Measurements from ENCODE around the gene TMCC1.
"Not testable (repeated sequence)": the region's sequence is repeated elsewhere in the genome, so short reads cannot be mapped to it uniquely, and the experiment has no call there.

Gene TMCC1

GRCh38 chr3:129893581-129894070 lies at the start of gene TMCC1:
TSS of gene TMCC1 (minus strand) at chr3:129893711.
- peak; percentile 89 for DNase-seq

DNA sequence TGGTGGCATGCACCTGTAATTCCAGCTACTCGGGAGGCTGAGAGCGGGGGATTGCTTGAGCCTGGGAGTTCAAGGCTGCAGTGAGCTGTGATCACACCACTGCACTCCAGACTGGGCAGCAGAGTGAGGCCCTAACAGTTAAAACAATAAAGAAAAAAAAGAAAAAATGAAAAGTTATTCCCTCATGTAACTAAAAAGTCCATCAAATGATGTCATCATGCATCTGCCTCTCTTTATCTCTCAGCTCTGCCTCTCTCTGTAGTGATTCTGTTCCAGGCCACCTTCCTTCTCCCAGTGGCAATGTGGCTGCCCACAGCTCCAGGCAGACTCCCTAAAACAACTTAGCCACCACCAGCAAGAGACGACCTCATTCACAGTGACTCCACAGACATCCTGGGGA lies 49.5 kb upstream of the TMCC1 start:
- DNase-seq: no peak

- DNase-seq: peak; percentile 57
Observed at GRCh38 chr3:129942296-129942695, 48.8 kb upstream of the TMCC1 start.

DNA sequence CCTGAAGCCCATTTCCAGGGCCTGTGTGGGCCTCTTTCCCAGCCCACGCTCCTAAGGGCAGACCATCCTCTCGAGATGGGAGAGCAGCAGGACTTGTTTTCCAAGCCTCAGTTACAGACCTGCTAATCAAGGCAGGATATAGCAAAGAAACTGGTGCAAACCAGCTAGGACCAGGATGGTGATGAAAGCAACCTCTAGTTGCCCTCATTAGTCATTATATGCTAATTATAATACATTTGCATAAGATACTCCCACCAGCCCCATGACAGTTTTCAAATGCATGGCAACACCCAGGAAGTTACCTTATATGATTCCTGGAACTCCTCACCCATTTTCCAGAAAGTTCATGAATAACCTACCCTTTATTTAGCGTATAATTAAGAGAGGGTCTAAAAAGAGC lies 46.6 kb upstream of the TMCC1 start:
- DNase-seq: no peak

DNA sequence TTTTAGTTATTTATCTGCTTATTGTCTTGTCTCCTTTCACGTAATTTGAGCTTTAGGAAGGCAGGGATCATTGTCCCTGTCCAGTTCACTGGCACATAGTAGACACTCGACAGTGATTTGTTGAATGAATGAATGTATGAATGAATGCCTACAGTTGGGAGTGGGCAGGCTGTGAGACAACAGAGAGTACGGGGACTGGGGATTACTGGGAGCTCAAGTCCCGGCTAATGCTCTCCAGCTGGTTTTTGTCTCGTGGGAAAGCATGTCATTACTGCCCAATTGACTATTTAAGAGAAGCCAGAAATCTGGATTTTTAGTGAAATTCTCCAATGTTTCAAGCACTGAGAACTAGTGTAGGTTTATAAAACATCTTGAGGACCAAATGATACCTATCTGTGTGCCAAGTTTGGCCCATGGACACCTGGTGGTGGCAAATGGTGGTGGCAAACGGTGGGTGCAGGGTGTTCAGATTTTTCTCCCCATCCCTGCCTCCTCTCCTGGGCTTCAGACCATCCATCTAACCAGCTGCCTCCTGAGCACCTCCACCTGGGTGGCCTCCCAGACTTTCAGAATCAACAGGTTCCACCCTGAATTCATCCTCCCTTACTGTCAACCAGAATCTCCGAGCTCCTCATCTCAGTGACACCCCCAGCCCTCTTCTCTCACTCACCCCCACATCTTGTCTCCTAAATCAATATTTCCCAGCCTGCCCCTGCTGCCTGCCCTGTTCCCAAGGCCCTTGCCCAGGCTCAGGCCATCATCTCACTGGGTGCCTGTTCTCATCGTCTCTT lies 44.8 kb upstream of the TMCC1 start:
- DNase-seq: no peak

GRCh38 chr3:129937717-129938116 lies 44.2 kb upstream of the TMCC1 start:
- no peak for DNase-seq

GRCh38 chr3:129936757-129937156 lies 43.2 kb upstream of the TMCC1 start:
- DNase-seq: no peak

- DNase-seq: no peak
Observed at GRCh38 chr3:129934234-129935123, 41.0 kb upstream of the TMCC1 start.

GRCh38 chr3:129933471-129933870 lies 40.0 kb upstream of the TMCC1 start:
- DNase-seq: no peak

DNA sequence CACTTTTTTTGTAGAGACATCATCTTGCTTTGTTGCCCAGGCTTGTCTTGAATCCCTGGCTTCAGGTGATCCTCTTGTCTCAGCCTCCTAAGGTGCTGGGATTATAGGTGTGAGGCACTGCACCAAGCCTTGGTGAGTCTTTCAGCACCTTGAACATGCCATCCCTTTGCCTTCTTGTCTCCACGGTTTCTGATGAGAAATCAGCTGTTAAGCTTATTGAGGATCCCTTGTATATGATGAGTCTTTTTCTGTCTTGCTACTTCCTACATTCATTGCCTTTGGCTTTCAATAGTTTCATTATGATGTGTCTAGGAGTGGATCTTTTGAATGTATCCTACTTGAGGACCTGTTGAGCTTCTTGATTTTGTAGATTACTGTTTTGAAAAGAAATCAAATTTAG lies 35.9 kb upstream of the TMCC1 start:
- no peak for DNase-seq

- DNase-seq: no peak
Observed at GRCh38 chr3:129927072-129927471, 33.6 kb upstream of the TMCC1 start.

GRCh38 chr3:129919806-129920205 lies 26.3 kb upstream of the TMCC1 start:
- no peak for DNase-seq

GRCh38 chr3:129919357-129919756 lies 25.8 kb upstream of the TMCC1 start:
- DNase-seq: no peak

- DNase-seq: no peak
Observed at GRCh38 chr3:129918461-129918860, 24.9 kb upstream of the TMCC1 start.

DNA sequence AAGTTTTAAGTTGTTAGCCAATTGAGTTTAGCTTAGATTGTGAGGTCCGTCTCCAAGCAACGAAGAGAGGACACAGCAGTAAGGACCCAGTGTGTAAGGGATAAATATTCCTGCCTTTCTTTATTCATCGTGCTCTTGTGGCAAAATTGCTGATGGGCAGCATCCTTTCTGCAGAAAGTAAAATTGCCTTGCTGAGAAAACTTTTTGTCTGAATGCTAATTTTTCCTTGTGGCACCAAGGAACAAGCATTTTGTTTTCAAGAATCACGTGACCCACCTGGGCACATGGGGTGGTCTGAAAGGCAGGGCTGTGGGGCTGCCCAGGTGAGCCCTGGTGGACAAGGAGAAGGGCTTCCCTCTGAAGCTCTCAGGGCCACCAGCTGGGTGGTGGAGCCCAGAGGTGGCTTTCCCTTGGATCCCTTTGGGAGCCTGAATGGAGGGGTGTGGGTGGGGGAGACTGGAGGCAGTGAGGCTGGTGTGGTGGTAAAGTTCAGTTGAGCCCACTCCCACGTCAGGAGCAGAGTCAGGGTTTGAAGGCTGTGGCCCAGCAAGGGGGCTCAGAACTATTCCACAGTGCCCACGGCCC lies 24.0 kb upstream of the TMCC1 start:
- no peak for DNase-seq

DNA sequence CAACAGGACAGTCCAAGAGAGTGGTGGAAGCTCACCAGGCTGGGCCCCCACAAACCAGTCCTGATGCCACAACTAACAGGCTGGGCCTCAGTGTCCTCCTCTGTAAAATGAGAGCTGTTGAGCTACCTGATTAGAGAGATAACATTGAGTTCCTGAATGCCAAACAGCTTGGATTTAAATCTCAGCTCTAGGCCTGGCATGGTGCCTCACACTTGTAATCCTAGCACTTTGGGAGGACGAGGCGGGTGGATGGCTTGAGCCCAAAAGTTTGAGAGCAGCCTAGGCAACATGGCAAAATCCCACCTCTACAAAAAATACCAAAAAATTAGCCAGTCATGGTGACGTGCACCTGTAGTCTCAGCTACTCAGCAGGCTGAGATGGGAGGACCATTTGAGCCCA lies 20.1 kb upstream of the TMCC1 start:
- DNase-seq: no peak

DNA sequence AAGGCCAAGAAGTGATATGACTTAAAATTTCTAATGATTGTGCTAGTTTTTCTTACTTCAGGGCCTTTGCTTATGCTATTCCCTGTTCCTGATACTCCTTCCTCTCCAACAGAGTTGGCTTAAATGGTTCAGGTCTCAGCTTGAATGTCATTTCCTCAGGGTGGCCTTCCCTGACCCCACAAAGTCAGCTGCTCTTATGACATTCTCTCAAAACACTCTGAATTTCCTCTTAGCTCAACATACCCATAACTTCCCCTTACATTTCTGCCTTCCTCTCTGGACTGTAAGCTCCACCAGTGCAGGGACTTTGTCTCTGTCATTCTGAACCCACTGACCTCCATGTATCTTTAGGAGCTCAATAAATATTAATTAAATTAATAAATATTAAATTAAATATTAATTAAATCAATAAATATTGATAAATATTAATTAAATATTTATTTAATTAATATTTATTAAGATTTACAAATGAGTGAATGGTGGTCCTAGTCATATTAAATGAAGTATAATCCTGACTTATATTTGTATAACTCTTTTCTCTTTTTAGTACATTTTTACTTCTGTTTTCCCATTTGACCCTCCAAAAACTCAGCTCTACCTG lies 17.9 kb upstream of the TMCC1 start:
- no peak for DNase-seq

DNA sequence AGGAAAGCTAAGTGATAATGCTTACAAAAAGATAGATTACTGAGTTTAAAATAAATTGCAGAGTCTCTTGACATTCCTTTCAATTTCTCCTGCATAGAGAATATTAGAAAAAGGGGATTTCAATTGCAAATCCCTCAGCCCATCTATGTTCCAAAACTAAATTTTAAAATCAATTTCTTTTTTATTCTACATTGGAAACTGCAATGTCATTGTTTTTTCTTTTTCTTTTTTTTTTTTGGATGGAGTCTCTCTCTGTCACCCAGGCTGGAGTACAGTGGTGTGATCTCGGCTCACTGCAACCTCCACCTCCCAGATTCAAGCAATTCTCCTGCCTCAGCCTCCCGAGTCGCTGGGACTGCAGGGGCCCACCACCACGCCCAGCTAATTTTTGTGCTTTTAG lies 15.7 kb upstream of the TMCC1 start:
- not testable (repeated sequence) for DNase-seq

DNA sequence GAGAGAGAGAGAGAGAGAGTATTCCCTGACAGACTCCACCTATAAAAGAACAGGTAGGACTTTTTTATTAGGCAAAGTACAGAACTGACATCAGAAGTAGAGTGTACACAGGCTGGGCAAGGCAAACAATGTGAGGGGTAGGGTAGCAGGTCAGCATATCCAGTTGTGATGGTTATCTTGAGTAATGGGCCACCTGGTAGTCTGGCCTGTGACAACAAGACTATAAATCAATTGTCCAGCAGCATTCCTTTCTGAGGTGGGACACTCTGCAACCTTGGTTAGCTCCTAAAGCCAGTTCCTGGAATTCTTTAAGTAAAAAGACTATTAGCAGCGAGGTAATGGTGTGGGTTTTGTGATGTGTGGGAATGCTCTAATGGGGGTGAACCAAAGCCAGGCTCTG lies 14.9 kb upstream of the TMCC1 start:
- no peak for DNase-seq

DNA sequence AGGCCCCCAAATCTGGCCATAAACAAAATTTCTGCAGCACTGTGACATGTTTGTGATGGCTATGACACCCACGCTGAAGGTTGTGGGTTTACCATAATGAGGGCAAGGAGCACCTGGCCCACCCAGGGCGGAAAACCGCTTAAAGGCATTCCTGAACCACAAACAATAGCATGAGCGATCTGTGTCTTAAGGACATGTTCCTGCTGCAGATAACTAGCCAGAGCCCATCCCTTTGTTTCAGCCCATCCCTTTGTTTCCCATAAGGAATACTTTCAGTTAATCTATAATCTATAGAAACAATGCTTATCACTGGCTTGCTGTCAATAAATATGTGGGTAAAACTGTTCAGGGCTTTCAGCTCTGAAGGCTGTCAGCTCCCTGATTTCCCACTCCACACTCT lies 7.8 kb upstream of the TMCC1 start:
- not testable (repeated sequence) for DNase-seq

GRCh38 chr3:129897026-129897425 lies 3.5 kb upstream of the TMCC1 start:
- no peak for DNase-seq

DNA sequence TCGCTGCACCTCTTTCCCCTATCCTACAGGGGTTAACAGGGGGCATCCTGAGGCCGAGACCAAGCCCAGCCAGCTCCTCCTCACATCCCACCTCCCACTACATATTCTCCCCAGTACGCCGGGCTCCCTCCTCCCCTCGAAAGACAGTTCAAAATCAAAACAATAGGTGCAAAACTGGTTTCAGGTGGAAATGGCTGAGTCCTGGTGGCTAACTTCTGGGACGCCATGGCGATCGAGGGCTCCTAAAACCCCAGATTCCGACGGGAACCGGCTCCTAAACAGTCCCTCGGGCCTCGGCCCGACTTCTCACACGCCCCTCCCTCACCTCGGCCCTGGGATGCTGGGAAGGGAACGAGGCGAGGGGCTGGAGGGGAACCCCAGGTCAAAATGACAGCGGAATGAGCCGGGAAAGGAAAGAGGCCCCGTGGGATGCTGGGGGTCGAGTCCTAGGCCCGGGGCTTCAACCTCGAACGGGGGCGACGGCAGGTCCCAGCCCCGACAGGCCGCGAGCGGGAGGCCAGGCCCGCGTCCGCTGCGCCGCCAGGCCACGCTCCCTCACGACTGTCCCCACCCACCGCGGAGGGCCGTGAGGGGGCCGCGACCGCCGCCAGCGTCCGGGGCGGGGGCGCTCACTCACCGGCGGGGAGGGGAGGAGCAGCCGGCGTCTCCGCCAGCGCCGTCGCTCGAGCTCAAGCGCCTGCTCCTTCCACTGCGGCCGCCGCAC lies 492 bp downstream of the TMCC1 start:
- no peak for DNase-seq

GRCh38 chr3:129892486-129892856 lies 1.0 kb downstream of the TMCC1 start:
- DNase-seq: no peak
